ENCODE measurements around the gene CDH15.
A peak's percentile ranks its signal among the peaks of the same experiment; 100 is the strongest.
"Not testable (repeated sequence)": the region's sequence is repeated elsewhere in the genome, so short reads cannot be mapped to it uniquely, and the experiment has no call there.

The CDH15 gene

DNA sequence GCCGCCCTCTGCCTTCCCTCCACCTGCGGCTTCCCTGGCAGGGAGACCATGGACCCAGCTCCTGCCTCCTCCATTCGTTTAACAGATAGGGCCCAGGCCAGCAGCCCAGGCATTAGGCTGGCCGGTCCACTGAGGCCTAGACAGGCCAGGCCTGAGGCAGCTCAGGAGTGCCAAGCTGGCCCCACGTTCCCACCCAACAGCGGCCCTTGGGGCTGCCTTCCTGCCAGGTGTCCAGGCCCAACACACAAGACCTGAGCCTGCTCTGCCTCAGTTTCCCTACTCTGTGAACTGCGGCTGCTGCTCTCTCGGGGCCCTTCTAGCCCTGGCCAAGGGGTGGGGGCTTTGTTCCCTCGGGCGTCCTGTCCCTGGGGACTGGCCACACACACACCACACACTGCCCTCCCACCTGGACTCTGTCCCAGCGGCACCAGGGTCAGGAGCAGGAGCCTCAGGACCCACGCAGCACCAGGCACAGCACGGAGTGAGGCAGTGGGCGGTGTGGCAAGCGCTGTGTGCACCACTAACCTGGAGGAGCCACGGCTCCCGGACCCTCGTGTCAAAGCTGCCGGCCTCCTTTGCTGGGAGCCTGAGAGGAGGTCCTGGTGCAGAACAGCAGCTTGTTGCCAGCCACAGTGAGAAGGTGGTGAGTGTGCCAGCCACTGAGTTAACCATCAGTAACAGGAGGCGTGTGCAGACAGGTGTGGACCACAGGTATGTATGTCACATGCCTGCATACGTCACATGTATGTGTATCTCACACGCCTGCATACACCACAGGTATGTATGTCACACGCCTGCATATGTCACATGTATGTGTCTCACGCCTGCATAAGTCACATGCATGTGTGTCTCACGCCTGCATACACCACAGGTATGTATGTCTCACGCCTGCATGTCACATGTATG lies 14.6 kb upstream of the CDH15 start:
- no peak for DNase-seq

DNA sequence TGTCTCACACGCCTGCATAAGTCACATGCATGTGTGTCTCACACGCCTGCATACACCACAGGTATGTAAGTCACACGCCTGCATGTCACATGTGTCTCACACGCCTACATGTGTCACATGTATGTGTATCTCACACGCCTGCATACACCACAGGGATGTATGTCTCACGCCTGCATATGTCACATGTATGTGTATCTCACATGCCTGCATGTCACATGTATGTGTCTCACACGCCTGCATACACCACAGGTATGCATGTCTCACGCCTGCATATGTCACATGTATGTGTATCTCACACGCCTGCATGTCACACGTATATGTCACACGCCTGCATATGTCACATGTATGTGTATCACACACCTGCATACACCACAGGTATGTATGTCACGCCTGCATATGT lies 13.8 kb upstream of the CDH15 start:
- no peak for DNase-seq

DNA sequence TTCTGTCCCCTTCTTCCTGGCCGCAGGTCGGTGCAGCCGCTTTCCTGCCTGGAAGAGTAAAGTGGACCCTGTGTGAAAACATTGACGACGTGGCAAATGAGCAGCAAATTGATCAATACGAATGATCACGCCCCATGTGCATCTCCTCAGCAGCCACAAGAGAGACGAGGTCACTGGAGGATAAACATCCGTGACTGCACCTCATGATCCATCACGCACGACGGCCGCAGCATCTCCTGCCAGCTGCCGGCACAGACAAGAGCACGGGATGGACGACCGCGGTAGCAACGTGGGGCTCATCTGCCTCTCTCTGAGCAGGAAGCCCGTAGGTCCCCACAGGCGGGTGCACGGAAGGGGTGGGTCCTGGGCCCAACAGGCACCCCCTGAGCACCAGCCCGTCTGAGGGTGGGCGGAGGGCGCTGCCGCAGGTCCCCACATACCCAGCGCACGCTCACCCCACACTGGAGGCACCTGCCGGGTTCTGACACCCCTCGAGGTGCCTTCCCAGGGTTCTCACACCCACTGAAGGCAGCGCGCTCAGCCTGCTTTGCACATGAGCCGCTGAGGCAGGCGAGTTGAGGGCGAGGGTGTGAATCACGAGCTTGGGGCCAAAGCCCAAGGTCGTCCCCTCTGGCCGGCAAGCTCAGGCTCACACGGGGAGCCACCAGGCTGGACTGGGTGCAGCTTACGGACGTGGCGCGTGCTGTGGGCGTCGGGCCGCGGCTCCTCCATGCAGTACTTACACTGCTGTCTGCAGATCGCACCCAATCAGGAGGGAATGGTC lies 12.3 kb upstream of the CDH15 start:
- no peak for DNase-seq

DNA sequence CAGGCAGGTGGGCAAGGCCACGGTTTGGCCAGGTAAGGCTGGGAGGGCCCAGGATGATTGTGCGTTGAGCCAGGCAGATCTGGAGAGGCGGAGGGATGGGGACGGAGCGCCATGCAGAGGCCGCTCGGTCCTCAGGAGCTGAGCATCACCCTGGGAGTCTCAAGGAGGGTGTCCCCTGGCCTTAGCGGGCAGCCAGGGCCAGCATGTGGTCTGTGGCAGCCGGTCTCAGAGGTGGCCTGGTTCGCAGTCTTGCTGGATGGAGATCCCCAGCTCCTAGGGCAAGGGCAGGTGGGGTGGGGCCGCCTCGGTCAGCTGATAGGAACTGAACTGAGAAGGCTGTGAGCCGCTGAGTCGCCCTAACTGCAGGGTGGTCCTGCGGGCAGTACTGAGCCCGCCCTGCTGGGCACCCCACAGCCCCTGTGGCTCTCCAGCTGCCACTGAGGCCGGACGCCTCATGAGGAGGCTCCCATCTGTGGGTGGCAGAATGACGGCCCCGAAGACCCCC lies 11.6 kb upstream of the CDH15 start:
- DNase-seq = no peak

DNA sequence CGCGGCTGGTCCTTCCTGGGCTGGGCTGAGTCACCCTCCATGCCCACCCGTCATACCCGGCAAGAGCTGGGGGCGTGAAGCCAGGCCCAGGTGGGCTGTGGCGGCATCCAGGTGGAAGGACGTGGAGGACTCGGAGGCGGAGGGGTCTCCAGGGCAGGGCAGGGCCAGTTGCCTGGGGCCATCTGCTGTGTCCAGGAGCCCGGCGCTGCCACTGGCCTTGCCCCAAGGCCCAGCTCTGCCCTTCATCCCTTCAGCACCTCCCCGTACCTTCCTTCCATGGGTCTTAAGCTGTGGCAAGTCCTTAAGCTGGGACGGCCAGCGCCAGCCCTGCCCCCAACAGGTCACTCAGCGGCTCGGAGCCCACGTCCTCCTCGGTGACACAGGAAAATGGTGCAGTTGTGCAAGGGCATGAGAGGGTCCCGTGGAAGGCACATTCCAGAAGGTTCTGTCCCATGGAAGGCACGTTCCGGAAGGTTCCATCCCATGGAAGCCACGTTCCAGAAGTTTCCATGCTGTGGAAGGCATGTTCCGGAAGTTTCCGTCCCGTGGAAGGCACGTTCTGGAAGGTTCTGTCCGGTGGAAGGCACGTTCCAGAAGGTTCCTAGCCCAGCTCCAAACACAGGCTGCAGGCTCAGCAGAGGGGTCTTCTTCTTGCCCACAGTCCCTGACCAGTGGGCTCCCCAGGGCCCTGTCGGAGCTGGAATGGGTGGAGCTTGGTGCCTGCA lies 10.4 kb upstream of the CDH15 start:
- no peak for DNase-seq

DNA sequence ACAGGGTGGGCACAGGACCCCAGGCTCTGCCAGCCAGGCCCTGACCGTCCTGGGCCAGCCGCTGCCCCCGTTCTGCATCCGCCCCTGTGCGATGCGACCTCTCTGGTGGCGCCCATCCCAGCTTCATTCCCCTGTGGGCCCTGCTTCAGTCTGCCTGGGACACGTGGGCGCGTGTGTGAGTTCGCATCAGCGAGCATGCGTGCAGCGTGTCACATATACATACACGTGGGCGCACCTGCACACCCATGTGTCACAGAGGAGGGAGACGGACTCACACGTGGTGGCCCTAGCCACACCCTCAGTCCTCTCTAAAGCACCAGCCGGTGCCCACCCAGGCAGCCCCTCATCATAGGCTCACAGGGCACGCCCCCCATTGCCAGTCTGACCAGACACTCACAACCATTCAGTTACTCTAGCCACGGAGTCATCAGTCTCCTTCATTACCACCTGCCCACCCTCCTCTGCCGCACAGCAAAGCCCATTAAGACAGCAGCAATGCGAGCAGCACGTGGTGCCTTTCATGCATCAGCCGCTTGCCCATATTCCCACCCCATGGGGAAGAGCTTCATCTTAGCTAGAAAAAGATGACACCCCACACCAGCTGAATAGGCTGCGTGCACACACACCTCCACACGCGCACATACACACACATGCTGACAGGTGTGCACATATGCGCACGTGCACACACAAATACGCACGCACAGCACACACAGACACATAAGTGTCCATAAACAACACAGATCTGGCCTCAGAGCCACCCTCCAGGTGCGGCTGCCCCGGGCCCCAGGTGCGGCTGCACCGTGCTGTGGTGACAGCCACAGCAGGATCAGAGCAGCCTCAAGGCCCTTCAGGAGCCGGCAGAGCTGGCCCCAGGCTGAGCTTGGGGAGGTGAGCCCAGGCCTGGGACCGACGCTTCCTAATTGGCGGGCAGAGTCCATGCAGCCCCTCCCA lies 9.5 kb upstream of the CDH15 start:
- DNase-seq = no peak

DNA sequence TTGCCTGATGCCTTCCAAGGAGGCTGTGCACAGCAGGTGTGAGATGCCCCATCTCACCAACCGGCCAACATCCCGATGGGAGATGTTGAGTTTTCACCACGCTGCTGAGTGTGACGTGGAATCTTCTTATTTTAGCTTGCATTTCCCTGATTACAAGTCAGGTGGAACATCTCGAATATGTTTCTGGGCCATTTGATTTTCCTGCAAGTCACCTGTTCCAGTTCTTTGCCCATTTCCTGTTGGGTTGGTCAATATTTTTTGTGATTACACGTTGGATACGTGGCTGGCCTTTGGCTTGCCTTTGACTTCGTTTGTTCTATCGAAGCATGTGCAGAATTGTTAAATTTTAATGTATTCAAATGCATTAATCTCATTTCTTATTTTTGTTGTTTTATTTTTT lies 8.3 kb upstream of the CDH15 start:
- DNase-seq = no peak

DNA sequence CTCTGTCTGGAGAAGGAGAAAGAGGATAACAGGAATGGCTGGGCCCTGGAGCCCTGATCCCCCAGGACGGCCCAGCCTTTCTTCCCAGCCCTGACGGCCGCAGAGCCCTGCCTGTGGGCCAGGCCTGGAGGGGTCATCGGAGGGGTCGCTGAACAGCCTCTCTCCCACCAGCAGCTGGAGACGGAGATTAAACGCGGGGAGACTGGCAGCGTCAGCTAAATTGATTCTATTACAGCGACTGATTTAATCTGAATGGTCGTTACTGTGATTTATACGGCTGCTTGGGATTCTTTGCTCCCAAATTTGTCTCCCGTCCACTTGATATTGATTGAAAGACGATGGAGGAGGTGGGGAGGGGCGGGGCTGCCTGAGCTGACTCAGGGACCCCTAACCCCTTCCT lies 7.1 kb upstream of the CDH15 start:
- no peak for DNase-seq

DNA sequence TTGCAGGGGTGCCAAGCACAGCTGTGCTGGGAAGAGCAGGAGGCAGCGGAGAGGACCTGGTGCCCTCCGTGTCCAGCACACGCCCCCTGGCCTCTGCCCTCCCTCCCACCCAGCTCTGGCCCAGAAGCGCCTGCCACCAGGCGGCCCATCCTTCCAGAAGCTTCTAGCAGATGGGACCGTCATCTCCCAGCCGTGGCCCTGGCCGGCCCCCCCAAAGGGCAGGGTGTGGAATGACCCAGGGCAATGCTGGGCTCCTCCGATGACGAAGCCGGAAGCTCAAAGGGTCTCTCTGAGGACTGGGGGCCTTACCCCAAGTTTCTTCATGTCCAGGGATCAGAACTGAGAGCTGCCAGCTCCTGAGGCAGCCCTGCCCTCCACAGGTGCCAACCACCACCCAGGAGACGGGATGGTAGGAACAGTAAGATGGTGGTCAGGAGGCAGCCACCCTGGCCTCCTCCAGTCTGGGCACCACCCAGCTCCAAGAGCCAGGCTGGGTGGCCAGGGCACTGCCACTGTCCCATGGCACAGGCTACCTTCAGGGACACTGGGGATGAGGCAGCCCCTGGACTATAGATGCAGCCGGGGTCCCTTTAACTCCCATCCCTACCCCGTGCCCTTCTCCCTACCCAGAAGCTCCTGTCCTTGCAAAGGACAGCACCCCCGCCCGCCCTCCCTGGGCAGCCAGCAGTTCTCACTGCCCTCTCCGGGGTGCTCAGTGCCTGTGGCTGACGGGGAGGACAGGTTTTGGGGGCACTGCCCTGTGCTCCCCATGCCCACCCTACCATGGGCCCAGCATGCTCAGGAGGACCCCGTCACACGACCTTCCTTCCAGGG lies 6.5 kb upstream of the CDH15 start:
- DNase-seq = no peak

DNA sequence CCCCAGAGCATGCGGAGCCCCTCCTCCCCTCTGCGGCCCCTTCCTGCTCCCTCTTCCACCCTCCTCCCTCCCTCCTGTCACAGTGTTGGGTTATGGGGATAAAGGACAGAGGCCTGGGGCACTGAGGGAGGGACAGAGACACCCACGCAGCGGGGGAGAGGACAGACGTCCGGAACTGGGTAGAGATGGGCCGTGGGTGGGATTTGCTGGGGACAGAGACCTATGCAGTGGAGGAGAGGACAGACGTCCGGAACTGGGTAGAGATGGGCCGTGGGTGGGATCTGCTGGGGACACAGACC lies 5.9 kb upstream of the CDH15 start:
- DNase-seq = not testable (repeated sequence)

DNA sequence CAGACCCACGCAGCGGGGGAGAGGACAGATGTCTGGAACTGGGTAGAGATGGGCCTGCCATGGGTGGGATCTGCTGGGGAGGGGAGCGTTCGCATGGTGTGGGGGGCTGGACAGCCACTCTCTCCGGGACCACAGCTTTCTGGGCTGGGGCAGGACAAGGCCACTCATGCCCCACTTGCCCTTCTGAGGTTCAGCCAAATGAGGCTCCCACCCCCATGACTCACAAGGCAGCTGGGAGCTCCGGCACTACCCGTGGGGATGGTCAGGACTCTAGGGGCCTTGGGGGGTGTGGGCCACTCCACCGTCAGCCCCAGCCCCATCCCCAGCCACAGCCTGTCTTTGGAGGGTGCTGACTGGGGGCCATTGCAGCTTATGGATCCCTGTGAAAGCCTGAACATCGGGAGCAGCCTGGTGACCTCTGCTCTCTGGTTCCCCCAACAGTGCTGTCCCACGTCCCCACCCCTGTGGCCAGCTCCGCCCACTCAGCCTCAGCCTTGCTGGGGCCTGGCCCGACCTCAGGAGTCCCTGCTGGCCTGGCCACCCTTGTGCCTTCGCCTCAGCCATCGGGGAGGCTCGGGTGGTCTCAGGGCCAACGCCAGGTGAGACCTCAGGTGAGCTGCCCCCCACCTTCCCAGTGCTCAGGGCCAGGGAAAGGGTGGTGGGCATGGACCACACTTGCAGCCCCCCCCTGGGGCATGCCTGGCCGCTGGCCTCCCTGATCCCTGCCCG lies 4.7 kb upstream of the CDH15 start:
- DNase-seq = no peak

DNA sequence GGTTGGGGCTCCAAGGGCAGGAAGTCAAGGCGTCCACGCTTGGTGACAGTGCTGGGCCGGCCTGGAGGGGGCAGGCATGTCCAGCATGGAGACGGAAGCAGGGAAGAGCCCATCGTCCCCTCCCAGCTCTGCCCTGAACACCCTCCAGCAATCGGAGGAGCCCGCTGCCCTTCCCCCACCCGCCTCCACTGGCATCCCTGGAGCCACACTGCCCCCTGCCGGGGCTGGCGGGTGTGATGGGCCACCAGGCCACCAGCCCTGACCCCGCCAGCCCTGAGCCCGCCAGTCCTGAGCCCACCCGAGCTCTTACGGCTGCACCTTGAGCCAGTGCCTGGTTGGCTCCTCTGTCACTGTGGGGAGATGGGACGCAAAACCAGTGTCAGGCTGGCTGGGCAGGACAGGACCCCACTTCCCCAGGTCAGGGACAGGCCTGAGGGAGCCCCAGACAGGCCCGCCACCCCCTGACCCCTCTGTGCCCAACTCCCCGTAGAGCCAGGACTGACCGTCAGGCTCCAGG lies 4.1 kb upstream of the CDH15 start:
- peak; percentile 71 for DNase-seq

DNA sequence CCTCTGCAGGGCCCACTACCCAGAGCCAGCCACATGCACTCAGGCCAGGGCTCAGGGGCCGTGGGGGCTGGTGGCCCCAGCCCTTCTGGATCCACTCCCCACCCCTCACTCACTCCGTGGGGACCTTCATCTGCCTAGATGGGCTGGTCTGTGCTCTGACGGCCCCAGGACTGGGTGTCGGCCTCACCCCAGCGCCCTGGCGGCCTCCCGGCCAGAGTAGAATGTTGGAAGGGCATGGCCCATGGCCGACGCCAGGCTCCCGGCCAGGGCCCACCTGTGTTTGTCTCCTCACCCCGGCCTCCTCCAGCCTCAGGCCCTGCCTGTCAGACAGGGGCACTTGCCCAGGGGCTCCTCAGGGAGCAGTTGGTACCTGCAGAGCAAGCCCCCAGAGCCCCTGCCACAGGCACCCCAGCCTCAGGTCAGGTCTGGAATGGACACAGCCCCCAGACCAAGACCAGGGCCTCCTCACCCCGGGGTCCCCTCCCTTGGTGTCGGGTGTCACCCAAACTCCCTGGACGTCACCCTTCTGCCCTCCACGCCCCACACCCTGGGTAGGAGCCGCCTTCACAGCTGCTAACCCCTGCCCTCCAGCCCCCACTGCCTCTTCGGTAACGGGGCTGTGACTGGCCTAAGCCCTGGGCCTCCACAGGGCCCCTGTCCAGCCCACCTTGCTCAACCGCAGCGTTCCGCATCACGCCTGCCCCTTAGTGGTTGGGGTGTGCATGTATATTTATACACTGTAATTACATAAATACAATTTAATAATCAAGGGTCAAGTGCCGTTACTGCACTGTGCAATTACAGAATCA lies 3.0 kb upstream of the CDH15 start:
- DNase-seq = no peak

DNA sequence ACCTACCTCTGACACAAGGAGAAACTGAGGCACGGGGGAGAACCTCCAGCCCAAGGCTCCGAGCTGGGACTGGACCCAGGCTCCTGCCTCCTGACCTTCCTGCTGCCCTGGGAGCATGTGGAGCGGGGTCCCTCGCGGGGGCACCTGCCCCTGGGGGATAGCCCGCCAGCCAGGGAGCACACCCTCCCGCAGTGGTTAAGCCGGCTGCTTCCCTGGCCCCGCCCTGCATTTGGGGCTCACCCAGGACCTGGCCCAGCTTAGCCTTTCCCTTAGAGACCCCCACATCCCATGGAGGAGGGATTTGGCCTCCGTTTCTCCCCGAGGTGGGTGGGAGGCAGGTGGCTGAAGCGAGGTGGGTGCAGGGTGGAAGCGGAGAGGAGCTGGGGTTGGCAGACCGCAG lies 1.8 kb upstream of the CDH15 start:
- DNase-seq = no peak

DNA sequence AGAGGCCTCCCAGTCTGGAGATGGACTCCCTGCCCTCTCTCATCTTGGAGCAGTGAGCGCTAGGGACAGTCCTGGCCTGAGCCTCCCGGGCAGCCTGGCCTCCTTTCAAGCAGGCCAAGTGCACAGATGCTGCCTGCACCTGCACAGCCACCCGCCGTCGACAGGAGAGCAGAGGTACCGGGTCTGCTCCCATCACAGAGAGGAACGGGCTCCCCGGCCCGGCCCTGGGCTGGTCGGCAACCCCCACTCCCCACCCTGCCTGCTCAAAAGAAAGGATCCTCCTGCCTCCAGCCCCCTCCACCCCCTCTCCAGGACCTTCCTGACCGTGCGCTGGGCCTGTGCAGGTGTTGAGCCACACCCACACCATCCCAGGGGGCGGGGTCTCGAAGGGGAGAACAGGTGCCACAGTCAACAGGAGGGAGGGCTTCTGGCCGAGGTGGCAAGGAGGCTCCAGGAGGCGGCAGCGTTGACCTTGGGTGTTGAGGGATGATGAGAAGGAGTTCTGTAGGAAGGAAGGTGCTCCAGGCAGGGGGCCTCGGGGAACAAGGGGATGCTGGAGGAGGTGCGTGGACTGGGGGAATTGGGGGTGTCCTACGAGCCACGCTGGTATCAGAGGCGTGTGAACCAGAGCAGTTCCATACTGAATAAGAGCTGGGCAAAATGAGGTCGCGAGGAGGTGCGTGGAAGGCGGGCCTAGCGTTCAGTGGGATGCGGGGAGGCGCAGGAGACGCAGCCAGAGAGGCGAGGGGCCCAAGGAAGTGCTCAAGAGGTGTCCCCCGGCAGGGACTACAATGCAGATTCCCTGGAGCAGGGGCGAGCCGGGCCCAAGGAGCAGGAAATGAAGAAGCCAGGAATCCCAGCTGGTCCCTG lies 967 bp upstream of the CDH15 start:
- peak; percentile 54 for DNase-seq

DNA sequence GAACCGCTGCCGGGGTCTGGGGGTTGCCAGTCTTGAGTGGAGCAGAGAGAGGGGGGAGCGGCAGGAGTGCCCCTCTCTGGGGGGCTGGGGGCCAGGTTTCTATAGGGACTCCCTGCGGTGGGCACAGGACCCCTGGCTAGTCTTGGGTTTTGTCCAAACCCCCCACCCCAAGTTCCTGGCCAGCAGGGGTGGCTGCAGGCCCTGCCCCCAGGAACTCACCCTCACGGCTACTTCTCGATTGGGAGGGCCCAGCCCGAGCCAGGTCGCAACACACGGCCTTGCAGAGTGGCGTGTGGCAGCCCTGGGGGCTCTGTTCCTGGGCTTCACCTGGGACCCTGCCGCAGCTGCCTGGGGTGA lies 601 bp downstream of the CDH15 start:
- no peak for DNase-seq

DNA sequence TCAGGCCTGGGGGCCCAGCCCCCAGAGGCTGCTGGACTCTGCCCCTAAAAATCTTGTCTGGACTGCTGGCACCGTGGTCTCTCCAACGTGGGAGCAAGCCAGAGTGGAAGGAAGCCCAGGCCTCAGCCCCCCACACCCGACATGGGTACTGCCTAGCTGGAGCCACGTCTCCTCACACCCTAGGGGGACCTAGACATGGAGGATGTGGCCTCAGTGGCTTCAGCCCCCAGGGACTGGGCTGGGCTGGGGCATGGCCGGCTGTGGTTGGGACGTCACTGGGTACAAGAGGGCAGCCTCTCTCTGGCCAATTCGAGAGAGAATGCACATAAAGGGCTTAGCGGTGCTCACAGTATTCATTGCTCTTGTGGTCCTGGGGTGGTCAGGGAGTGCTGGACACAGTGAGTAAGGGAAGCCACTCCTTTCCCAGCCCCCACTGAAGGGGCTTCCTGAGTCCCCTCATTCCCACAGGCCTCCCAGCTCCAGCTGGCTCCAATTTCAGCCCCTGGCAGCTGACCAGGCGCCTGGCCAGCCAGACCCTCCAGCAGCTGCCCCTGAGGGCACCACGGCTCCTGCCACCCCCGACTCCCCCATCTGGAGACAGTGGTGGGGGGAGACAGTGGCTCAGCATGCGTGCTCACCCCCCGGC lies 1.1 kb downstream of the CDH15 start:
- DNase-seq = no peak
